ENCODE measurements around the gene CLECL1. TPM values are rescaled to one million over a fixed set of nuclear protein-coding genes. Genes with fewer than 3 reads are reported as not detected.

CLECL1 gene
- total and polyA plus RNA-seq, 2 of the 13 experiments (the other 11 are each of a cell fraction or from before 2014, with no cell fraction given) = not detected

- no peak overlapping the region for H3K27ac ChIP-seq (ENCODE audit: extremely low read length, insufficient read depth, low read length)
- no peak overlapping the region for H3K4me3 ChIP-seq (replicated peaks in 1 of 3; ENCODE audit: insufficient read depth in 1 of 3, low read depth in 2 of 3, low read length in 3 of 3)
- BruUV-seq (replicated peaks) = no TSS peak
- ChIA-PET CTCF (ENCODE audit: low intra/inter-chr PET ratio, low total read pairs) (no interaction called here), POLR2A (no interaction called here)
- H3K36me3 ChIP-seq (replicated peaks in 1 of 2; ENCODE audit: control insufficient read depth in 1 of 2, insufficient read depth in 2 of 2, low read length in 2 of 2) = no peaks in the 10 kb centered on the region
- in situ Hi-C loops (cut with HindIII; ENCODE audit: extremely low pct_ligation_motif_present, low pct_unique_long_range_greater_than_20kb) = no loop called here
- no peak for ATAC-seq
- 0 out of 5 replicates have a peak, but pooled peaks cover 0 to under 1% of the 10 kb centered on the region in 2 experiments for H3K27me3 ChIP-seq (ENCODE audit: control insufficient read depth in 1 of 2, insufficient read depth in 2 of 2, low read length in 2 of 2)
- H3K9ac ChIP-seq (ENCODE audit: insufficient read depth, low read depth, low read length) = no peak overlapping the region
- H3K4me1 ChIP-seq (ENCODE audit: insufficient read depth, low read length) = no peaks in the 10 kb centered on the region
- TF ChIP-seq ZNF563 (CRISPR knock-in tag; IDR thresholded peaks at IDR 0.05) (no peak), TFE3 (CRISPR knock-in tag; IDR thresholded peaks at IDR 0.05) (no peak), NFE2 (CRISPR knock-in tag; IDR thresholded peaks at IDR 0.05) (no peak), ZNF205 (CRISPR knock-in tag; IDR thresholded peaks at IDR 0.05) (no peak), ONECUT2 (CRISPR knock-in tag; IDR thresholded peaks at IDR 0.05) (no peak), ZNF460 (CRISPR knock-in tag; IDR thresholded peaks at IDR 0.05; ENCODE audit: borderline replicate concordance) (no peak), ZFYVE20 (CRISPR knock-in tag; IDR thresholded peaks at IDR 0.05; ENCODE audit: borderline replicate concordance, low read depth) (no peak), ZNF615 (CRISPR knock-in tag; IDR thresholded peaks at IDR 0.05; ENCODE audit: borderline replicate concordance) (no peak)
- H2AFZ ChIP-seq (ENCODE audit: low read length) = no peak overlapping the region
- no peaks in the 10 kb centered on the region for H3K79me2 ChIP-seq (ENCODE audit: insufficient read depth, low read length)
- 2% methylated on average over 1 of the region's 1 CpG for WGBS (ENCODE audit: low lambda C conversion rate)
- no peak overlapping the region for H3K4me2 ChIP-seq (ENCODE audit: low read depth, low read length)
- H4K20me1 ChIP-seq (ENCODE audit: insufficient read depth, low read length) = no peaks in the 10 kb centered on the region
- intact Hi-C loops (cut with micrococcal nuclease; ENCODE audit: unreplicated experiment) = no loop called here
- no peak for DNase-seq (ENCODE audit: low spot score)
- H3K9me3 ChIP-seq (ENCODE audit: low read length) = no peaks in the 10 kb centered on the region
- no peak for FAIRE-seq
Measured at GRCh38 chr12:9727813-9728212, 5.1 kb downstream of the CLECL1 start.

Data from HepG2 (cell line).